HepG2 (cell line): ENCODE measurements around the gene UCK2.

Experiments used
- PRDM15 ChIP-seq: sonication (generic); formaldehyde crosslinking; IDR thresholded peaks from 2 replicates; pipeline ENCODE4 v1.4.0; 2020; ENCODE audit warnings: missing genetic modification reagents
- TF ChIP-seq, protein P1 (sequence below): sonication (generic); formaldehyde crosslinking; IDR thresholded peaks from 2 replicates; pipeline ENCODE4 v1.8.0; 2022; ENCODE audit warnings: mild to moderate bottlenecking, missing genetic modification reagents

- TF ChIP-seq PRDM15, result no peak
- TF ChIP-seq, protein P1, sequence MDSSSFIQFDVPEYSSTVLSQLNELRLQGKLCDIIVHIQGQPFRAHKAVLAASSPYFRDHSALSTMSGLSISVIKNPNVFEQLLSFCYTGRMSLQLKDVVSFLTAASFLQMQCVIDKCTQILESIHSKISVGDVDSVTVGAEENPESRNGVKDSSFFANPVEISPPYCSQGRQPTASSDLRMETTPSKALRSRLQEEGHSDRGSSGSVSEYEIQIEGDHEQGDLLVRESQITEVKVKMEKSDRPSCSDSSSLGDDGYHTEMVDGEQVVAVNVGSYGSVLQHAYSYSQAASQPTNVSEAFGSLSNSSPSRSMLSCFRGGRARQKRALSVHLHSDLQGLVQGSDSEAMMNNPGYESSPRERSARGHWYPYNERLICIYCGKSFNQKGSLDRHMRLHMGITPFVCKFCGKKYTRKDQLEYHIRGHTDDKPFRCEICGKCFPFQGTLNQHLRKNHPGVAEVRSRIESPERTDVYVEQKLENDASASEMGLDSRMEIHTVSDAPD (CRISPR knock-in tag), result no peak
These were observed 47.8 kb downstream of the UCK2 start for GRCh38 chr1:165875171-165875570.
